ENCODE measurements around the gene FAM90A1.
"Not testable (repeated sequence)": the region's sequence is repeated elsewhere in the genome, so short reads cannot be mapped to it uniquely, and the experiment has no call there.

GRCh38 chr12:8188088-8188487 lies 39.3 kb downstream of the FAM90A1 start:
- TF ChIP-seq CTCF, POLR2A (IDR thresholded peaks at IDR 0.05): not testable (repeated sequence)

Measured in heart left ventricle (tissue), 13 donors.